ENCODE measurements around the gene GOLGA6C. TPM values are rescaled to one million over a fixed set of nuclear protein-coding genes. Genes with fewer than 3 reads are reported as not detected.
A peak's percentile ranks its signal among the peaks of the same experiment; 100 is the strongest.
"Not testable (repeated sequence)": the region's sequence is repeated elsewhere in the genome, so short reads cannot be mapped to it uniquely, and the experiment has no call there.

GOLGA6C gene, protein sequence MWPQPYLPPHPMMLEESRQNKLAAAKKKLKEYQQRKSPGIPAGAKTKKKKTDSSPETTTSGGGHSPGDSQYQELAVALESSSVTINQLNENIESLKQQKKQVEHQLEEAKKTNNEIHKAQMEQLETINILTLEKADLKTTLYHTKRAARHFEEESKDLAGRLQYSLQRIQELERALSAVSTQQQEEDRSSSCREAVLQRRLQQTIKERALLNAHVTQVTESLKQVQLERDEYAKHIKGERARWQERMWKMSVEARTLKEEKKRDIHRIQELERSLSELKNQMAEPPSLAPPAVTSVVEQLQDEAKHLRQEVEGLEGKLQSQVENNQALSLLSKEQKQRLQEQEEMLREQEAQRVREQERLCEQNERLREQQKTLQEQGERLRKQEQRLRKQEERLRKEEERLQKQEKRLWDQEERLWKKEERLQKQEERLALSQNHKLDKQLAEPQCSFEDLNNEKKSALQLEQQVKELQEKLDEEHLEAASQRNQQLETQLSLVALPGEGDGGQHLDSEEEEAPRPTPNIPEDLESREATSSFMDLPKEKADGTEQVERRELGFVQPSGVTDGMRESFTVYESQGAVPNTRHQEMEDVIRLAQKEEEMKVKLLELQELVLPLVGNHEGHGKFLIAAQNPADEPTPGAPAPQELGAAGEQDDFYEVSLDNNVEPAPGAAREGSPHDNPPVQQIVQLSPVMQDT
- not detected for total RNA-seq (2013)
- not detected for polyA plus RNA-seq
- polyA minus RNA-seq: not detected in 2 replicates
- 0 to 1.0 (median 0.10) reads per million in 11 experiments for total RNA-seq

DNA sequence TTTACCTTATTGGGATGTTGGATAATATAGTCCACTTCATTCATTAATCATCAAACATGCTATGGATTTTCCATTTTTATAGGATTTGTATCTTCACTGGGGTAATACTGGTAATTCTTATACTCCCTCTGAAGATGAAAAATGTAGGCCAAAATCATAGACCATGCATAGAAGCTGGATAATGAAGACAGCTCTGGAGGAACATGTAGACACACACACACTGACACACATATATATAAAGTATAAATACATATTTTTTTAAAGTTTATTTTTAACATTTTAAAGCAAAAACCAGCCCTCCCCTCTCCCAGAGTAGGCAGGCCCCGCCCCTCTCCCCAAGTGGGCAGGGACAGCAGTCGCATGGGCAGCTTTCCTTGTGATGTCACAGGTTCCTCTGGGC lies at the start of gene GOLGA6C:
Gene GOLGA6C, plus strand, starts transcription at position 301 of the 400 bp plus-strand sequence. CDS start 265 bp downstream, outside the sequence.
- H3K4me3 ChIP-seq (replicated peaks in 1 of 3; ENCODE audit: low read depth in 2 of 3, low read length in 3 of 3); H3K9me3 Mint-ChIP-seq; H3K27me3 ChIP-seq (ENCODE audit: control insufficient read depth in 2 of 2, insufficient read depth in 2 of 2, low read length in 2 of 2); H3K4me1 Mint-ChIP-seq; H3K9me3 ChIP-seq (replicated peaks in 1 of 2; ENCODE audit: control insufficient read depth in 1 of 2, insufficient read depth in 1 of 2, low read length in 2 of 2); H3K36me3 Mint-ChIP-seq; H3K4me3 Mint-ChIP-seq; H3K4me1 ChIP-seq (ENCODE audit: control insufficient read depth in 1 of 2, insufficient read depth in 2 of 2, low read length in 2 of 2); H3K79me2 ChIP-seq (ENCODE audit: insufficient read depth, low read length); H4K20me1 ChIP-seq (ENCODE audit: insufficient read depth, low read length); H2AFZ ChIP-seq (ENCODE audit: insufficient read depth, low read depth, low read length, poor library complexity, severe bottlenecking); H3K4me2 ChIP-seq (replicated peaks; ENCODE audit: extremely low read depth, low read length, poor library complexity, severe bottlenecking); H3K27ac ChIP-seq (ENCODE audit: low read depth in 1 of 2, low read length in 2 of 2); H3K27me3 Mint-ChIP-seq (ENCODE audit: low read depth in 3 of 3); intact Hi-C loops (cut with micrococcal nuclease); H3K9ac ChIP-seq (ENCODE audit: insufficient read depth, low read length, poor library complexity, severe bottlenecking); DNase-seq; H3K27ac Mint-ChIP-seq; H3K36me3 ChIP-seq (replicated peaks in 1 of 2; ENCODE audit: control insufficient read depth in 1 of 2, insufficient read depth in 2 of 2, low read length in 2 of 2): not testable (repeated sequence)
- WGBS (ENCODE audit: insufficient coverage): no CpG with 5 or more reads among the region's 2 CpGs

DNA sequence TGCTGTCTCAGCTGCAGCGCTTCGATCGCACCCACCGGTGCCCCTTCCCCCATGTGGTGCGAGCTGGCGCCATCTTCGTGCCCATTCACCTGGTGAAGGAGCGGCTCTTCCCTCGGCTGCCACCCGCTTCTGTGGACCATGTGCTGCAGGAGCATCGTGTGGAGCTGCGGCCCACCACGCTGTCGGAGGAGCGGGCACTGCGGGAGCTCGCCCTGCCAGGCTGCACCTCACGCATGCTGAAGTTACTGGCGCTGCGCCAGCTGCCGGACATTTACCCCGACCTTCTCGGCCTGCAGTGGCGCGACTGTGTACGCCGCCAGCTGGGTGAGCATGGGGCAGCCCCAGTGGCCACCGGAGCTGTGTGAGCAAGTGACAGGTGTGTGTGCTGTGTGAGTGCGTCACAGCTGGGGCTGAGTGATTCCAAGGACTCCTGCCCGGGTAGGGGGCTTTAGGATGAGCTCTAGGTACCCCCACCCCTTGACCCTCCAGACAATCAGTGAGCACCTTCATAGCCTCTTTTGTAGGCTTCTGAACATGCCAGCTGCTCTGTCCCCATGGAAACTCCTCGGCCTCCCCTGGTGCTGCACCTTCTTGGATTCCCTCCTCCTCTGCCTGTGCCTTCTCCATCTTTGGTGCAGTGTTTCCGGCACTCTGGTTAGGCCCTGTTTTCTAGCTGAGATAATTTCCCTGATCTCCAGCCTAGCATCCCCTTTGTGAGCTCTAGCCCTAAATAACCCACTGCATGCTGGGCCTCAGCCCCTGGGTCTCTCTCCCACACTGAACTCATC lies 49.4 kb upstream of the GOLGA6C start:
- peaks cover 100% of the 10 kb centered on the region for H4K20me1 ChIP-seq (ENCODE audit: insufficient read depth, low read length)
- no peaks in the 10 kb centered on the region for H3K9me3 ChIP-seq (replicated peaks in 1 of 2; ENCODE audit: control insufficient read depth in 1 of 2, insufficient read depth in 1 of 2, low read length in 2 of 2)
- peaks cover 87 to 98% of the 10 kb centered on the region in 2 donors for H3K36me3 Mint-ChIP-seq
- no peak overlapping the region for H2AFZ ChIP-seq (ENCODE audit: insufficient read depth, low read depth, low read length, poor library complexity, severe bottlenecking)
- no peak for DNase-seq
- peaks cover 0 to 4% (median 3%) of the 10 kb centered on the region in 3 donors for H3K27me3 Mint-ChIP-seq (ENCODE audit: low read depth in 3 of 3)
- peak overlapping the region; percentile 58 to 59 for H3K4me3 Mint-ChIP-seq
- peaks cover 62% of the 10 kb centered on the region for H3K4me1 Mint-ChIP-seq
- TF ChIP-seq, protein P1, sequence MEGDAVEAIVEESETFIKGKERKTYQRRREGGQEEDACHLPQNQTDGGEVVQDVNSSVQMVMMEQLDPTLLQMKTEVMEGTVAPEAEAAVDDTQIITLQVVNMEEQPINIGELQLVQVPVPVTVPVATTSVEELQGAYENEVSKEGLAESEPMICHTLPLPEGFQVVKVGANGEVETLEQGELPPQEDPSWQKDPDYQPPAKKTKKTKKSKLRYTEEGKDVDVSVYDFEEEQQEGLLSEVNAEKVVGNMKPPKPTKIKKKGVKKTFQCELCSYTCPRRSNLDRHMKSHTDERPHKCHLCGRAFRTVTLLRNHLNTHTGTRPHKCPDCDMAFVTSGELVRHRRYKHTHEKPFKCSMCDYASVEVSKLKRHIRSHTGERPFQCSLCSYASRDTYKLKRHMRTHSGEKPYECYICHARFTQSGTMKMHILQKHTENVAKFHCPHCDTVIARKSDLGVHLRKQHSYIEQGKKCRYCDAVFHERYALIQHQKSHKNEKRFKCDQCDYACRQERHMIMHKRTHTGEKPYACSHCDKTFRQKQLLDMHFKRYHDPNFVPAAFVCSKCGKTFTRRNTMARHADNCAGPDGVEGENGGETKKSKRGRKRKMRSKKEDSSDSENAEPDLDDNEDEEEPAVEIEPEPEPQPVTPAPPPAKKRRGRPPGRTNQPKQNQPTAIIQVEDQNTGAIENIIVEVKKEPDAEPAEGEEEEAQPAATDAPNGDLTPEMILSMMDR (IDR thresholded peaks at IDR 0.05): no peak
- intact Hi-C loops (cut with micrococcal nuclease): no loop called here
- H3K36me3 ChIP-seq (replicated peaks in 1 of 2; ENCODE audit: control insufficient read depth in 1 of 2, insufficient read depth in 2 of 2, low read length in 2 of 2): peaks cover 83 to 87% of the 10 kb centered on the region in 2 donors
- H3K9ac ChIP-seq (ENCODE audit: insufficient read depth, low read length, poor library complexity, severe bottlenecking): no peak overlapping the region
- peaks cover 98% of the 10 kb centered on the region for H3K79me2 ChIP-seq (ENCODE audit: insufficient read depth, low read length)
- H3K27ac ChIP-seq (ENCODE audit: low read depth in 1 of 2, low read length in 2 of 2): peak overlapping the region in 1 of 2 donors; percentile 1
- peak overlapping the region; percentile 23 for H3K4me2 ChIP-seq (replicated peaks; ENCODE audit: extremely low read depth, low read length, poor library complexity, severe bottlenecking)
- WGBS (ENCODE audit: insufficient coverage): 92% methylated on average over 30 of the region's 32 CpGs
- no peak overlapping the region for H3K4me3 ChIP-seq (replicated peaks in 1 of 3; ENCODE audit: low read depth in 2 of 3, low read length in 3 of 3)
- H3K27me3 ChIP-seq (ENCODE audit: control insufficient read depth in 2 of 2, insufficient read depth in 2 of 2, low read length in 2 of 2): no peaks in the 10 kb centered on the region
- H3K9me3 Mint-ChIP-seq: no peaks in the 10 kb centered on the region
- H3K27ac Mint-ChIP-seq: peak overlapping the region in 4 of 7 donors; percentile 15 to 80 (median 50)
- H3K4me1 ChIP-seq (ENCODE audit: control insufficient read depth in 1 of 2, insufficient read depth in 2 of 2, low read length in 2 of 2): peaks cover 30 to 62% of the 10 kb centered on the region in 2 donors

All from CD14-positive monocyte (primary cell).